A673 (cell line): ENCODE results near the gene FSTL5. TPM values are rescaled to one million over a fixed set of nuclear protein-coding genes. Genes with fewer than 3 reads are reported as not detected.

ENCODE experiments used
- BruUV-seq: library from RNA; stranded (reverse); fragments of 400-500 nt; replicated peaks from 2 replicates; lab custom pipeline; 2021; lab: Mats Ljungman, UMichigan
- CTCF ChIA-PET: fragments of 300-600 bp; sonication (Branson Sonifier 250); formaldehyde crosslinking; loops from one replicate; lab custom pipeline; 2022; ENCODE audit warnings: antibody characterized with exemption; lab: Charles Lee
- POLR2A ChIA-PET: fragments of 300-600 bp; sonication (Branson Sonifier 250); formaldehyde crosslinking; loops from one replicate; lab custom pipeline; 2022; ENCODE audit warnings: antibody characterized with exemption; ENCODE audit not compliant: low non-redundant PET; lab: Charles Lee
- DNase-seq: peaks from one replicate; pipeline ENCODE4 v3.0.0-alpha.2; 2015; ENCODE audit warnings: low spot score
- H3K27ac ChIP-seq: fragments of 200-600 bp; sonication (generic); 2 replicates; pipeline ENCODE4 v1.5.1; 2016; ENCODE audit warnings: mixed run types, low read depth, mild to moderate bottlenecking, mixed read lengths, antibody characterized with exemption, low read length; ENCODE audit not compliant: poor library complexity, severe bottlenecking
- H3K27me3 ChIP-seq: fragments of 200-600 bp; sonication (generic); replicated peaks from 2 replicates; pipeline ENCODE4 v1.6.1; 2017; ENCODE audit warnings: mixed run types, low read depth, mild to moderate bottlenecking, mixed read lengths, antibody characterized with exemption, low read length; ENCODE audit not compliant: insufficient read depth, poor library complexity
- H3K36me3 ChIP-seq: fragments of 200-600 bp; sonication (generic); 2 replicates; pipeline ENCODE4 v1.6.1; 2016; ENCODE audit warnings: mixed run types, mild to moderate bottlenecking, mixed read lengths, antibody characterized with exemption, low read length; ENCODE audit not compliant: insufficient read depth, poor library complexity, severe bottlenecking
- H3K4me1 ChIP-seq: fragments of 200-600 bp; sonication (generic); 2 replicates; pipeline ENCODE4 v1.6.1; 2017; ENCODE audit warnings: mixed run types, mild to moderate bottlenecking, mixed read lengths, antibody characterized with exemption, low read length; ENCODE audit not compliant: insufficient read depth, poor library complexity, severe bottlenecking
- H3K4me3 ChIP-seq: fragments of 200-600 bp; sonication (generic); 2 replicates; pipeline ENCODE4 v1.5.1; 2016; ENCODE audit warnings: low read depth, mixed run types, mild to moderate bottlenecking, mixed read lengths, low read length; ENCODE audit not compliant: poor library complexity, severe bottlenecking
- H3K9me3 ChIP-seq: fragments of 200-600 bp; sonication (generic); 2 replicates; pipeline ENCODE4 v1.6.1; 2016; ENCODE audit warnings: mixed run types, low read depth, mild to moderate bottlenecking, mixed read lengths, antibody characterized with exemption, low read length; ENCODE audit not compliant: poor library complexity, severe bottlenecking
- EZH2 ChIP-seq: fragments of 200-600 bp; sonication (generic); IDR thresholded peaks from 2 replicates; pipeline ENCODE4 v1.6.1; 2017; ENCODE audit warnings: borderline replicate concordance, low read depth, mild to moderate bottlenecking, mixed read lengths, antibody characterized with exemption, low read length; ENCODE audit not compliant: poor library complexity, severe bottlenecking
- intact Hi-C: fragments of 100-400 bp; cut with micrococcal nuclease; formaldehyde crosslinking; loops from one replicate; pipeline ENCODE4 v1.10.0; 2022; ENCODE audit not compliant: unreplicated experiment
- total RNA-seq: library from RNA; stranded (reverse); gene quantifications from 2 replicates; pipeline ENCODE4 v1.2.3, GENCODE V29; 2021
- TF ChIP-seq, protein P1 (sequence below): fragments of 300-800, 200-600 bp; sonication (generic); conservative IDR thresholded peaks from 2 replicates; pipeline ENCODE4 v1.5.1; 2017; ENCODE audit warnings: low read depth, mild to moderate bottlenecking, antibody characterized with exemption, low read length, moderate library complexity, mixed read lengths

The FSTL5 gene
- total RNA-seq, 1 experiment from 2014 or later, result 0.15 TPM

DNA sequence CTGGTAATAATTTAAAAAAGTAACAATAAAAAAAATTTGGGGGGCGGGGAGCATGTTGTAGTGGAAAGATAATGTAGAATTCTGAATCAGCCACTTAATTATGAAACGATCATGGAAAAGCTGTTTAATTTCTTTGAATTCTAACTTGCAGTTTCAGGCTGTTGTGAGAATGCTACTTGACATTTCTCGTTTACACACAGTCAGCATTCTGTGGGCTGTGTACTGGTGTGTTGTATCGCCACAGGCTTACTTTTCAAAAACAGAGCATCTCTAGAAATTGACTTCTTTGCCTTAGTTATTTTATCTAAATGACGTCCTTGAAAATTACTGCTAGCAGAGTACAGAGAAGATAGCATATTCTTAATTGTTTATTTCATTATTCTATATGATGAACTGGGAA, 350.4 kb downstream of the FSTL5 start:
- no TSS peak for BruUV-seq
- CTCF ChIA-PET, result no interaction called here
- H3K36me3 ChIP-seq, result no peaks in the 10 kb centered on the region
- no peaks in the 10 kb centered on the region for H3K27me3 ChIP-seq
- H3K9me3 ChIP-seq, result no peaks in the 10 kb centered on the region
- DNase-seq, result no peak
- TF ChIP-seq, protein P1, sequence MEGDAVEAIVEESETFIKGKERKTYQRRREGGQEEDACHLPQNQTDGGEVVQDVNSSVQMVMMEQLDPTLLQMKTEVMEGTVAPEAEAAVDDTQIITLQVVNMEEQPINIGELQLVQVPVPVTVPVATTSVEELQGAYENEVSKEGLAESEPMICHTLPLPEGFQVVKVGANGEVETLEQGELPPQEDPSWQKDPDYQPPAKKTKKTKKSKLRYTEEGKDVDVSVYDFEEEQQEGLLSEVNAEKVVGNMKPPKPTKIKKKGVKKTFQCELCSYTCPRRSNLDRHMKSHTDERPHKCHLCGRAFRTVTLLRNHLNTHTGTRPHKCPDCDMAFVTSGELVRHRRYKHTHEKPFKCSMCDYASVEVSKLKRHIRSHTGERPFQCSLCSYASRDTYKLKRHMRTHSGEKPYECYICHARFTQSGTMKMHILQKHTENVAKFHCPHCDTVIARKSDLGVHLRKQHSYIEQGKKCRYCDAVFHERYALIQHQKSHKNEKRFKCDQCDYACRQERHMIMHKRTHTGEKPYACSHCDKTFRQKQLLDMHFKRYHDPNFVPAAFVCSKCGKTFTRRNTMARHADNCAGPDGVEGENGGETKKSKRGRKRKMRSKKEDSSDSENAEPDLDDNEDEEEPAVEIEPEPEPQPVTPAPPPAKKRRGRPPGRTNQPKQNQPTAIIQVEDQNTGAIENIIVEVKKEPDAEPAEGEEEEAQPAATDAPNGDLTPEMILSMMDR, result no peak
- TF ChIP-seq EZH2, result no peak
- intact Hi-C loops, result loop anchor here (10.0 kb wide), 1 partner anchor 249 kb away; no protein-coding TSS in a partner anchor
- H3K4me1 ChIP-seq, result no peaks in the 10 kb centered on the region
- H3K27ac ChIP-seq, result no peak overlapping the region
- POLR2A ChIA-PET, result no interaction called here
- H3K4me3 ChIP-seq, result no peak overlapping the region

- POLR2A ChIA-PET, result no interaction called here
- Histone ChIP-seq H3K4me3 (no peak overlapping the region), H3K36me3 (no peaks in the 10 kb centered on the region), H3K27ac (no peak overlapping the region), H3K27me3 (no peaks in the 10 kb centered on the region), H3K4me1 (no peaks in the 10 kb centered on the region), H3K9me3 (no peaks in the 10 kb centered on the region)
- CTCF ChIA-PET, result no interaction called here
- TF ChIP-seq, protein P1, result no peak
- no peak for TF ChIP-seq EZH2
- no TSS peak for BruUV-seq
- no peak for DNase-seq
- intact Hi-C loops, result no loop called here
Observed at GRCh38 chr4:161803171-161803570, 360.6 kb downstream of the FSTL5 start.

DNA sequence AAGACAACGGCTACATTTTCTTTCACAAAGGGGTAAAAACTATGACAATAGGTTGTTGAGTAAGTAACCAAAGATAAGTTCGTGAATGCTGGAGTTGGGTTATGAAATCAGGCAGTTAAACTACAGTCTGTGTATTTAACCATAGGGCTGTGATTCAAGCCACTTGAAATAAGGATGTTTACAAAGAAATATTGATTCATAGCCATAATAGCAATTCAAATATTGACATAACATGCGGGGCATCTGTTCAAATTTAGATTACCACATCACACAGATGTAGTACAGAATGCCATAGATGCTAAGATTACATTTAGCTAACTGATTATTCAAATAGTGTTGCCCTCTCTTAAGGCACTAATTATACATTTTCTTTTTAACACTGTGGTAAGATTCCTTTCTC, 364.1 kb downstream of the FSTL5 start:
- intact Hi-C loops, result no loop called here

More for the DNA sequence above, 364.1 kb downstream of the FSTL5 start:
- CTCF ChIA-PET, result no interaction called here
- no TSS peak for BruUV-seq
- no peaks in the 10 kb centered on the region for H3K27me3 ChIP-seq
- POLR2A ChIA-PET, result no interaction called here
- H3K4me1 ChIP-seq, result no peaks in the 10 kb centered on the region
- no peak for DNase-seq
- H3K36me3 ChIP-seq, result no peaks in the 10 kb centered on the region
- TF ChIP-seq, protein P1, result no peak
- H3K9me3 ChIP-seq, result no peaks in the 10 kb centered on the region
- no peak overlapping the region for H3K4me3 ChIP-seq
- no peak overlapping the region for H3K27ac ChIP-seq
